PFSK-1 (cell line): Measurements from ENCODE around the gene SNX4.

Source experiments
- POLR2AphosphoS5 ChIP-seq: IDR thresholded peaks from 2 replicates; pipeline ENCODE4 v1.6.1; 2012; ENCODE audit warnings: low read depth, mild to moderate bottlenecking, control low read depth, low read length, moderate library complexity
- TF ChIP-seq, protein P1 (sequence below), 2 experiments: IDR thresholded peaks; 2 replicates each; pipeline versions ENCODE4 v1.6.1 to v1.8.0; 2011 to 2012; ENCODE audit warnings: low read depth in 2 of 2, low read length in 2 of 2, control low read depth in 1 of 2, inconsistent platforms in 1 of 2, mild to moderate bottlenecking in 1 of 2, moderate library complexity in 1 of 2; ENCODE audit not compliant: insufficient read depth in 1 of 2

DNA sequence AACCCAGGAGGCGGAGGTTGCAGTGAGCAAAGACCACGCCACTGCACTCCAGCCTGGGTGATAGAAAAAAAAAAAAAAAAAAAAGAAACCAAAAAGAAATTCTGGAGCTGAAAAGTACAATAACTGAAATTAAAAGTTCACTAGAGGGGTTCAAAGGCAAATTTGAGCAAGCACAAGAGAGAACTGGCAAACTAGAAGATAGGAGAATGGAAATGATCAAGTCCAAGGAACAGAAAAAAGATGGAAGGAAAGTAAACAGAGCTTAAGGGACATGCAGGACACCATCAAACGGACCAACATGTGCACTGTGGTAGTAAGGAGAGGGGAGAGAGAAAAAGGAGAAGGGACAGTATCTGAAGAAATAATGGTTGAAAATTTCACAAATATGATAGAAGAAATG, 12.9 kb downstream of the SNX4 start:
- TF ChIP-seq, protein P1, sequence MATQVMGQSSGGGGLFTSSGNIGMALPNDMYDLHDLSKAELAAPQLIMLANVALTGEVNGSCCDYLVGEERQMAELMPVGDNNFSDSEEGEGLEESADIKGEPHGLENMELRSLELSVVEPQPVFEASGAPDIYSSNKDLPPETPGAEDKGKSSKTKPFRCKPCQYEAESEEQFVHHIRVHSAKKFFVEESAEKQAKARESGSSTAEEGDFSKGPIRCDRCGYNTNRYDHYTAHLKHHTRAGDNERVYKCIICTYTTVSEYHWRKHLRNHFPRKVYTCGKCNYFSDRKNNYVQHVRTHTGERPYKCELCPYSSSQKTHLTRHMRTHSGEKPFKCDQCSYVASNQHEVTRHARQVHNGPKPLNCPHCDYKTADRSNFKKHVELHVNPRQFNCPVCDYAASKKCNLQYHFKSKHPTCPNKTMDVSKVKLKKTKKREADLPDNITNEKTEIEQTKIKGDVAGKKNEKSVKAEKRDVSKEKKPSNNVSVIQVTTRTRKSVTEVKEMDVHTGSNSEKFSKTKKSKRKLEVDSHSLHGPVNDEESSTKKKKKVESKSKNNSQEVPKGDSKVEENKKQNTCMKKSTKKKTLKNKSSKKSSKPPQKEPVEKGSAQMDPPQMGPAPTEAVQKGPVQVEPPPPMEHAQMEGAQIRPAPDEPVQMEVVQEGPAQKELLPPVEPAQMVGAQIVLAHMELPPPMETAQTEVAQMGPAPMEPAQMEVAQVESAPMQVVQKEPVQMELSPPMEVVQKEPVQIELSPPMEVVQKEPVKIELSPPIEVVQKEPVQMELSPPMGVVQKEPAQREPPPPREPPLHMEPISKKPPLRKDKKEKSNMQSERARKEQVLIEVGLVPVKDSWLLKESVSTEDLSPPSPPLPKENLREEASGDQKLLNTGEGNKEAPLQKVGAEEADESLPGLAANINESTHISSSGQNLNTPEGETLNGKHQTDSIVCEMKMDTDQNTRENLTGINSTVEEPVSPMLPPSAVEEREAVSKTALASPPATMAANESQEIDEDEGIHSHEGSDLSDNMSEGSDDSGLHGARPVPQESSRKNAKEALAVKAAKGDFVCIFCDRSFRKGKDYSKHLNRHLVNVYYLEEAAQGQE (IDR thresholded peaks at IDR 0.05; ENCODE audit: insufficient read depth in 1 of 2, low read depth in 2 of 2, low read length in 2 of 2): no peak
- TF ChIP-seq POLR2AphosphoS5: no peak
